ENCODE measurements around the gene CD177. TPM values are rescaled to one million over a fixed set of nuclear protein-coding genes. Genes with fewer than 3 reads are reported as not detected.

CD177 gene
- total and polyA plus RNA-seq, 7 donors, result 0.14 to 91.8 (median 58.4) TPM; not detected in 3

DNA sequence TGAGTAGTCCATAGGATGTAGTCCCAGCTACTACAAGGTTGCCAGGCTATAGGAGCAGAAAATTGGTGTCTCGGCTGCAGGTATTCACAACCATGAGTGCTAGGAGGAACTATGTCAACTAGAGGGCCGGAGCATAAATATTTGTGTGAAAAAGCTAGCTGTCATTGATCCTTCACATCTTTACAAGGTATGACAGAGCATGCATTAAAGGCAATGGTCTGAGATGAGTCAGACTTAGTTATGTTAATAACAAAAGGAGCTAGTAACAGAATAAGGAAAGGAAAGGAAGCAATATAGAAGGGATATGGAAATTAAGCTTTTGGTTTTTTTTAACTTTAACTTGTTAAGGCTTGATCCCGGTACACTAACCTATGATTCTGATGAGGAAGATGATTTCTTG, 43.3 kb upstream of the CD177 start:
- Histone ChIP-seq H3K27me3 (no peaks in the 10 kb centered on the region), H3K4me3 (no peak overlapping the region), H3K36me3 (no peaks in the 10 kb centered on the region), H3K9me3 (no peaks in the 10 kb centered on the region), H3K4me1 (no peaks in the 10 kb centered on the region), H3K27ac (no peak overlapping the region)
- intact Hi-C loops (cut with DNase I), result no loop called here
- TF ChIP-seq CTCF (IDR thresholded peaks at IDR 0.05) (no peak), POLR2A (IDR thresholded peaks at IDR 0.05) (no peak), EP300 (IDR thresholded peaks at IDR 0.05) (no peak), POLR2AphosphoS5 (IDR thresholded peaks at IDR 0.05) (no peak)
- DNase-seq, result no peak
- WGBS, 2 donors, result 86 to 91% methylated on average over 3 of the region's 3 CpGs

DNA sequence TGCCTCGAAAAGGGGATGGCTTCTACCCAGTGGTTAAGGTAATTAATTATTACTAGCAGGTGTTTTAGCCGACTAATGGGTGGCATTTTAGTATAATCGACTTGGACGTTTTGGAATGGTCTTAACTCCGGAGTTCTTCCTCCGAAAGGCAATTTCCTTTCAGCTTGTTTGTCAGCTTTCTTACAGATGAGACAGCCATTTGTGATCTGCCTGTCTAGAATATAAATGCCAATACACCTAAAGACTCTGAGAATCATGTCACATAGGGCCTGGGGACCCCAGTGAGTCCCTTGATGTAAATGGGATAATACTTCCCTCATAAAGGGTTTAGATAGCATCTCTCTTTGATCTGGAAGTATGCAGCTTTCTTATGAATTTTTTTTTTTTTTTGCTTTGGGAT, 42.2 kb upstream of the CD177 start:
- no peak for DNase-seq
- WGBS, 2 donors, result 79 to 82% methylated on average over 6 of the region's 6 CpGs
- Histone ChIP-seq H3K27ac (no peak overlapping the region), H3K36me3 (no peaks in the 10 kb centered on the region), H3K27me3 (no peaks in the 10 kb centered on the region), H3K9me3 (no peaks in the 10 kb centered on the region), H3K4me3 (no peak overlapping the region), H3K4me1 (no peaks in the 10 kb centered on the region)
- intact Hi-C loops (cut with DNase I), result no loop called here
- TF ChIP-seq POLR2A (IDR thresholded peaks at IDR 0.05), result no peak
- TF ChIP-seq CTCF (IDR thresholded peaks at IDR 0.05), result no peak
- no peak for TF ChIP-seq EP300 (IDR thresholded peaks at IDR 0.05)
- no peak for TF ChIP-seq POLR2AphosphoS5 (IDR thresholded peaks at IDR 0.05)

- Histone ChIP-seq H3K36me3 (no peaks in the 10 kb centered on the region), H3K4me3 (no peak overlapping the region), H3K4me1 (no peaks in the 10 kb centered on the region), H3K27ac (no peak overlapping the region), H3K27me3 (no peaks in the 10 kb centered on the region), H3K9me3 (no peaks in the 10 kb centered on the region)
- TF ChIP-seq EP300 (IDR thresholded peaks at IDR 0.05) (no peak), POLR2AphosphoS5 (IDR thresholded peaks at IDR 0.05) (no peak), CTCF (IDR thresholded peaks at IDR 0.05) (no peak)
- 87 to 90% methylated on average over 2 of the region's 2 CpGs for WGBS, 2 donors
- intact Hi-C loops (cut with DNase I), result no loop called here
- DNase-seq, result no peak
These were observed 41.8 kb upstream of the CD177 start for GRCh38 chr19:43311706-43312105.

DNA sequence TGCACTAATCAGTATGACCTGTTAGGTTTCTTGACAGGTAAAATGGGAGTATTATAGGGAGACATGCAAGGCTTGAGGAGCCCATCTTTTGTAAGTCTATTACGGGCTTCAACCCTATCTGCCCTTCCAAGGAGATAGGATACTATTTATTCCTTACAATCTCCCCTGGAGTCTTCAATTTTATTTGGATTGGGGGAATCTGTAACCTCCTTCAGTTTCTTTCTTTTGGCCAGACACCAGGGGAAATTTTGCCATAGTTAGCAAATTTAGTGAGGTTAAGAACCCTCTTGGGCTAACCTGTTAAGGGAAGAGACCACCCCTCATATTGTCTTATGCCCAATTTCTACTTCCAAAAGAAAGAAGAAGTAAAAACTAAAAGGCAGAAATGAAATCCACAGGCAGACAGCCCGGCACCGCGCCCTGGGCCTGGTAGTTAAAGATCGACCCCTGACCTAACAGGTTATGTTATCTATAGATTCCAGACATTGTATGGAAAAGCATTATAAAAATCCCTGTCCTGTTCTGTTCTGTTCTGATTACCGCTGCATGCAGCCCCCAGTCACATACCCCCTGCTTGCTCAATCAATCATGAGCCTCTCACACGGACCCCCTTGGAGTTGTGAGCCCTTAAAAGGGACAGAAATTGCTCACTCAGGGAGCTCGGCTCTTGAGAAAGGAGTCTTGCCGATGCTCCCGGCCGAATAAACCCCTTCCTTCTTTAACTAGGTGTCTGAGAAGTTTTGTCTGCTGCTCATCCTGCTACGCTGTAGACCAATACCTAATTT, 39.6 kb upstream of the CD177 start:
- TF ChIP-seq POLR2A (IDR thresholded peaks at IDR 0.05), result no peak
- TF ChIP-seq CTCF (IDR thresholded peaks at IDR 0.05), result no peak
- TF ChIP-seq EP300 (IDR thresholded peaks at IDR 0.05), result no peak
- no peak for TF ChIP-seq POLR2AphosphoS5 (IDR thresholded peaks at IDR 0.05)
- intact Hi-C loops (cut with DNase I), result no loop called here
- no peak for DNase-seq

DNA sequence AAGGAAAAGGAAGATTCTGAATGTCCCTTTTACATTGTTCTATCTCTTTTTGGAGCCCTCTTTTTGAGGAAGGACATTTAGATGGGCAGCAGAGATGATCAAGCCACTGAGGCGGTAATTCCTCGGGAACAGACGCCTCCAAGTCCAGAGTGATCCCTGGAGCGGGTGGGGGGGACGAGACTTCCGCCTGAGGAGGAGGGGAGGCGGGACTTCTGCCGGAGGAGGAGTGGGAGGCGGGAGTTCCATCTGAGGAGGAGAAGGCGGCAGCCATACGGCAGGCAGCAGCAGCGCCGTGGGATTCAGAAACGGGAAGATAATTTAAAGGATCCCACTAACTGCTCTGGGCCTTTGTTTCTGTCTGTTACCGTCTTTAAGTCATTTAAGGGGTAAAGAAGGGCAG, 37.6 kb upstream of the CD177 start:
- H3K4me1 ChIP-seq, result no peaks in the 10 kb centered on the region
- WGBS, 2 donors, result 90 to 92% methylated on average over 15 of the region's 15 CpGs
- H3K9me3 ChIP-seq, result no peaks in the 10 kb centered on the region
- intact Hi-C loops (cut with DNase I), result no loop called here
- no peak for DNase-seq
- peaks cover 0 to 3% (median 0%) of the 10 kb centered on the region in 3 donors for H3K27me3 ChIP-seq
- TF ChIP-seq POLR2AphosphoS5 (IDR thresholded peaks at IDR 0.05) (no peak), CTCF (IDR thresholded peaks at IDR 0.05) (no peak), POLR2A (IDR thresholded peaks at IDR 0.05) (no peak), EP300 (IDR thresholded peaks at IDR 0.05) (no peak)
- H3K27ac ChIP-seq, result no peak overlapping the region
- H3K4me3 ChIP-seq, result no peak overlapping the region
- H3K36me3 ChIP-seq, result no peaks in the 10 kb centered on the region

More for the DNA sequence above, 39.6 kb upstream of the CD177 start:
- no peak overlapping the region for H3K27ac ChIP-seq
- H3K27me3 ChIP-seq, result peaks cover 0 to 3% (median 0%) of the 10 kb centered on the region in 3 donors
- H3K9me3 ChIP-seq, result no peaks in the 10 kb centered on the region
- no peaks in the 10 kb centered on the region for H3K36me3 ChIP-seq
- WGBS, 2 donors, result 81 to 87% methylated on average over 12 of the region's 12 CpGs
- H3K4me1 ChIP-seq, result no peaks in the 10 kb centered on the region
- H3K4me3 ChIP-seq, result no peak overlapping the region
